ENCODE measurements around the gene NFATC2.

DNA sequence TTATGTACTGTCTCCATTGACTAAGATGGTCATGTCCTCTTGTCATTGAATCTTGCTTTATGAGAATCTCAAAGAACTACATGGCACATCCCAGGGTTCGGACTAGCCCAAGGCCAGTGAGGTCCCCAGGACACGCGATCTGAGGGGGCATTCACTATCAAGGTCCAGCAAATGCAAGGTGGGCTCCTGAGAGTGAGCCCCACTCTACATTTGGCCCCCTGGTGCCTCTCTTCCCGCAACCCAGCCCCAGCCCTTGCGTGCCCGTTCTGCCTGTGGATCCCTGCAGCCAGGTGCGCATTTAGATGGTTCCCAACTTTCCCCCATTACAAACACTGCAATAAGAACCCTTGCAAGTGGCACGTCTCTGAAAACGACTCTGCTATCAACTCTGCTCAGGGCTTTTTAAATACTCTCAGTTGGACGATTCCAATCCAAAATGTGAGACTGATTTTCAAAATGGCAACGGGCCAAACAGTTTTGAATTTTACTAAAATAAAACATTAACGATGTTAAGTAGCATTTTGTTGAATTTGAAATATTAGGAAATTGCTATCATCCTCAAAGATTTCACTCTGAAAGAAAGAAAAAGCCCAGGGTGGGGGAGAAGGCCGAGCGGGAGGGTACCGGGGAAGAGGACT lies 59.6 kb downstream of the NFATC2 start:
- TF ChIP-seq, protein P1, sequence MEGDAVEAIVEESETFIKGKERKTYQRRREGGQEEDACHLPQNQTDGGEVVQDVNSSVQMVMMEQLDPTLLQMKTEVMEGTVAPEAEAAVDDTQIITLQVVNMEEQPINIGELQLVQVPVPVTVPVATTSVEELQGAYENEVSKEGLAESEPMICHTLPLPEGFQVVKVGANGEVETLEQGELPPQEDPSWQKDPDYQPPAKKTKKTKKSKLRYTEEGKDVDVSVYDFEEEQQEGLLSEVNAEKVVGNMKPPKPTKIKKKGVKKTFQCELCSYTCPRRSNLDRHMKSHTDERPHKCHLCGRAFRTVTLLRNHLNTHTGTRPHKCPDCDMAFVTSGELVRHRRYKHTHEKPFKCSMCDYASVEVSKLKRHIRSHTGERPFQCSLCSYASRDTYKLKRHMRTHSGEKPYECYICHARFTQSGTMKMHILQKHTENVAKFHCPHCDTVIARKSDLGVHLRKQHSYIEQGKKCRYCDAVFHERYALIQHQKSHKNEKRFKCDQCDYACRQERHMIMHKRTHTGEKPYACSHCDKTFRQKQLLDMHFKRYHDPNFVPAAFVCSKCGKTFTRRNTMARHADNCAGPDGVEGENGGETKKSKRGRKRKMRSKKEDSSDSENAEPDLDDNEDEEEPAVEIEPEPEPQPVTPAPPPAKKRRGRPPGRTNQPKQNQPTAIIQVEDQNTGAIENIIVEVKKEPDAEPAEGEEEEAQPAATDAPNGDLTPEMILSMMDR (IDR thresholded peaks at IDR 0.05): no peak
- TF ChIP-seq FOSL2 (IDR thresholded peaks at IDR 0.05; ENCODE audit: borderline replicate concordance, low read depth) (no peak), GATA2 (CRISPR knock-in tag; IDR thresholded peaks at IDR 0.05) (no peak)
